GM19240 (cell line): ENCODE results near the gene SLC30A2.
A peak's percentile ranks its signal among the peaks of the same experiment; 100 is the strongest.

ENCODE experiments used
- DNase-seq: peaks from one replicate; pipeline ENCODE4 v3.0.0; 2011; ENCODE audit warnings: low spot score; ENCODE audit not compliant: insufficient read length

Gene SLC30A2

GRCh38 chr1:26041978-26042377 lies 3.9 kb downstream of the SLC30A2 start:
- no peak for DNase-seq

GRCh38 chr1:26041401-26041800 lies 4.5 kb downstream of the SLC30A2 start:
- DNase-seq, result no peak

- no peak for DNase-seq
Observed at GRCh38 chr1:26038904-26039303, 7.0 kb downstream of the SLC30A2 start.

- no peak for DNase-seq
Observed at GRCh38 chr1:26038477-26038876, 7.4 kb downstream of the SLC30A2 start.

- DNase-seq, result no peak
Observed at GRCh38 chr1:26037904-26038303, 8.0 kb downstream of the SLC30A2 start.

GRCh38 chr1:26036756-26037281 lies 9.1 kb downstream of the SLC30A2 start:
- DNase-seq, result no peak

GRCh38 chr1:26035959-26036755 lies 9.8 kb downstream of the SLC30A2 start:
- peak; percentile 82 for DNase-seq

DNA sequence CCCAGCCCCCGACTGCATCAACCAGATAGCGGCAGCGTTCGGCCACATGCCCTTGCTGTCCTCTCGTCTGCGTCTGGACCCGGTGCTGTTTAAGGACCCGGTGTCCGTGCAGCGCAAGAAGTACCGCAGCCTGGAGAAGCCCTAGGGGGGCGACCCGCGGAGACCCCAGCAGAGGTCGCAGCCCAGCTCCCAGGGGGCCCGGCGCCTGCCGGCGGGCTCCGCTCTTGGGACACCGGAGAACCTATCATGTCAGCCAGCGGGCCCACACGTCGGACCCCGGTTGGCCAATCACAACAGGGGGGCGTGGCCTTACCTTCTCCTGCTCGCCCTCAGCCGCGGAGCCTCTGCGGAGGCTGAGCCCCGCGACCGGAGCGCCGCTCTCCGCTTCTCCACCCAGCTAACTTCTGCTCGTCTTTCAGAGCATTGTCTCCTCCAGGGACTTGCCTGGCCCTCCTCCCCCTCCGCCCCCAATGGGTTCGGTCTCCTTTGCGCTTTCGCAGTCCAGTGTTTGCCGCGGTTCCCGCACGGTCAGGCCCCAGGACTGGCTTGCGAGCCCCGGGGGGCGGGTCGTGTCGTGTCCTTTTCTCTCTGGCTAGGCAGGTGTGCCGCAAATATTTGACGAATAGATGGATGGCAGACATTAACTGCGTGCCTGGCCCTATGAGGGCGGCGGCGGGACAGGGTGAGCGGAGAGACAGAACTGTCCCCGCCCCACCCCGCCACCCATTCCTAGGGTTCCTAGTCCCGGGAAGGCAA lies 10.5 kb downstream of the SLC30A2 start:
- DNase-seq, result peak; percentile 96

GRCh38 chr1:26034504-26035202 lies 11.3 kb downstream of the SLC30A2 start:
- DNase-seq, result no peak

- DNase-seq, result no peak
Observed at GRCh38 chr1:26032656-26033357, 13.1 kb downstream of the SLC30A2 start.

- DNase-seq, result no peak
Observed at GRCh38 chr1:26031611-26032220, 14.2 kb downstream of the SLC30A2 start.

- DNase-seq, result no peak
Observed at GRCh38 chr1:26031196-26031595, 14.7 kb downstream of the SLC30A2 start.

GRCh38 chr1:26029864-26030481 lies 15.9 kb downstream of the SLC30A2 start:
- no peak for DNase-seq

DNA sequence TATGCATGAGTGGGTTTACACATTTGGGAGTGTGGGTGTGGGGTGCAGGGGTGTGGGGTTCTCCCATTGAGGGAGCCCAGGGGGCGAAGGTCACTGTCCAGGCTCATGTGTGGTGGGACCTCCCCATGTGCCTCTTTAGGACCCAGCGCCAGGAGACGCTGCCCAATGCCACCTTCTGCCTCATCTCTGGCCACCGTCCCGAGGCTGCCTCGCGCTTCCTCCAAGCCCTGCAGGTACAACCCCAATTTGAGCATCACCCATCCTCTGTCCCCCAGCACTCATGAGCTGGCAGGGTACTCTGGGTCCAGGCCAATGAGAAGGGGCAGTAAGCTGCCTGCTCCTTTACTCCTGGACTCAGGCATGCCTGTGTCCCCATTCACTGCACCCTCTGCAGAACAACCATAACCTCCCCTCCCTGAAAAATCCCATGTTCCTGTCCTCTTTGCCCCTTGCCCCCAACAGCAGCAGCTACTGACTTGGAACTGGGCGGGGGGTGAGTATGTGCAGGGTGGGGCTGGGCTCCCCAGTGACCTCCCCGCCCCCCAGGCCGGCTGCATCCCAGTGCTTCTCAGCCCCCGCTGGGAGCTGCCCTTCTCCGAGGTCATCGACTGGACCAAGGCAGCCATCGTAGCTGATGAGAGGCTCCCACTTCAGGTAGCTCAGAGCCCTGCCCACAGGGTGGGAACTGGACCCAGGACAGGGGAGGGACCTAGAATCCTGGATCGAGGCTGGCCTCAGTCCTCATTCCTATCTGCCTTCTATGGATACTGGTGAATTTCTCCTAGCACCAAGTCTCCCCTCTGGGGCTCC lies 16.7 kb downstream of the SLC30A2 start:
- no peak for DNase-seq

GRCh38 chr1:26028490-26028980 lies 17.4 kb downstream of the SLC30A2 start:
- no peak for DNase-seq

GRCh38 chr1:26027716-26028489 lies 18.0 kb downstream of the SLC30A2 start:
- no peak for DNase-seq

GRCh38 chr1:26025517-26025916 lies 20.4 kb downstream of the SLC30A2 start:
- no peak for DNase-seq

- no peak for DNase-seq
Observed at GRCh38 chr1:26025060-26025459, 20.9 kb downstream of the SLC30A2 start.

DNA sequence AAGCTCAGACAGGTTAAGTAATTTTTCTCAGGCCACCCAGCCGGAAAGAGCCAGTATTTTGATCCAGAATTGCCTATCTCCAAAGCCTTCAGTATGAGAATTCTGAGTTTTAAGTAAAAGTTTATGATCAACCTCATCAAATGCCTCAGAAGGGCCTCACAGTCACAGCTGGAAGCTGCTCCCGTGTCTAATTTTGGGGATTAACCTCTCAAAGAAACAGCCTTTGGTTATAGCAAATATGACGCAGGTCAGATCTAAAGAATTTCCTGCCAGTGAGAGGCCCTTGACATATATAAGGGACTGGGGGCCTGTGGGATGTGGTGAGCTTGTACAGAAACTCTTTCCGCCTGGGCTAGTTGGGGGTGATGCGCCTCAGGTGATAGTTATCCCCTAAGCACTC lies 22.1 kb downstream of the SLC30A2 start:
- DNase-seq, result no peak
